T-helper 2 cell treated with Interferon-gamma antibody and Interleukin-4, amounts not matched to agents 100 ng/mL and 5 ng/mL, for 36 hours (primary cell): ENCODE results near the gene LRBA. TPM values are rescaled to one million over a fixed set of nuclear protein-coding genes. Genes with fewer than 3 reads are reported as not detected.

Experiments
- intact Hi-C: fragments of 100-400 bp; cut with micrococcal nuclease; formaldehyde crosslinking; loops from one replicate; pipeline ENCODE4 v1.15.1; 2023
- total RNA-seq: library from RNA; stranded (reverse); gene quantifications from 2 replicates; pipeline ENCODE4 v1.2.3, GENCODE V29; 2022

The LRBA gene
- total RNA-seq, 1 donor from 2014 or later, result 42.4 TPM

DNA sequence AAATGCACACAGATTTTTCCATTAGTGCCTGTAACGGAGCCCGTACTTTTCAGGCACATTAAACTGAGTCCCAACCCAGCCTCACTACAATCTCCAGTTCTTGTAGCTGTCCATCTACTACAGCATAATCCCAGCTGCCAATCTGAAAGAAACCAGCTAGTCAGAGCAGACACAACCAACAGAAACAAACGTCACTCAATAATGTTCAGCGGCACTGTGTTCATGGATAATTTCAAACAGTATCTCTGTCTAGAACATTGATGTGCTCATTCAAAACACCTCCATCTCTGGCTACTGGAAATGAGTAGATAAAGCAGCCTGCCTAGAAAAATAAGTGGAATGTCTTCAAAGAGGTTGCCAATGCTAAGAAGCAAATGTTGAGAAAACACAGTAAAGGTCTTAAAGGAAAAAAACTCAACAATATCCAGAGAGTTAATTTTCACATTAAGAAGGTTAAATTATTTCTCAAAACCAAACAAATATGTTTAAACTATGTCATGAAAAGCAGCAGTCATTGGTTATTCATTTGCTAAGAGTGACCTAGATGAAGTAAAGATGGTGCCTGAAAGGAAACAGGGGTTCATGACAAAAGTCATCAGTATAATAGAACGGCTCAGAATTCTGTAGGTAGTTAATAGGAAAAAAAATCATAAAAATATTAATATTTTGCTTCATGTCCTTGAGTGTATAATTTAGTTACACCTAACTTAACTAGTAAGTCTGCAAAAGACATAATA is 678.2 kb downstream of the LRBA start:
- intact Hi-C loops, result no loop called here

- intact Hi-C loops, result no loop called here
Observed at GRCh38 chr4:150332961-150333360, 682.1 kb downstream of the LRBA start.

DNA sequence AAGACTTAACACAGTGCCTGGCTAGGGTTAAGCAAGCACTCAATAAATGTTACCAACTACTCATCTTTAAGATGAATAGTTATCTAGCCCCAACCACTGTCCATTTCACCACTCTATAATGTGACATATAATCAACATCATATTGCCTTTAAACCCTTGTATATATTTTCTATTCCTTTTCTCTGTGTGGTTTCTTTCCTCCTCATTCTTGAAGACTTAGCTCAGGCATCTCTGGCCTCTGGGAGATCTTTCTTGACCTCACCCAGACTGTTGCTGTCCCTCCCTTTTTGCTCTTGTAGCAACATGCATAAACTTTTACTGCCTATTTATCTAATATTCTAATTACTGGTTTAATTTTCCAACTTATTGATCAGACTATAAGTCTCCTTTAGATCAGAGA is 683.0 kb downstream of the LRBA start:
- intact Hi-C loops, result no loop called here

DNA sequence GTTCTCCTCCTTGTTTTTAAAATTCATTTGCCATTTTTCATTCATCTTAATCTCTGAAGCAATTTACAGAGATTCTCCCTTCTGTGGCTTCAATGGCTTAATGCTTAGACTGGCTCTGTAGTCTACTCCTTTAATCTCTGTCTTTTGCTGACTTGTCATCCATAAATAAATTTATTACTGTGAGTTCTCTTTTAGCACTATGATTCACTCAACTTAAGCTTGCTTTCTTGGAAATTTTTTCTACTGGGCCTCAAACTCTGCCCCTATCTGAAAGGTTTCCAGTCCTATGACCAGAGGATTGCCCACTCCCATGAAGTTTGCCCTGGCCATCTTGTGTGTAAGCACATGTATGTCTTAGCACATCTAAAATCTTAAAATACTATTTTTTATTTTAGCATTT is 685.7 kb downstream of the LRBA start:
- intact Hi-C loops, result no loop called here

DNA sequence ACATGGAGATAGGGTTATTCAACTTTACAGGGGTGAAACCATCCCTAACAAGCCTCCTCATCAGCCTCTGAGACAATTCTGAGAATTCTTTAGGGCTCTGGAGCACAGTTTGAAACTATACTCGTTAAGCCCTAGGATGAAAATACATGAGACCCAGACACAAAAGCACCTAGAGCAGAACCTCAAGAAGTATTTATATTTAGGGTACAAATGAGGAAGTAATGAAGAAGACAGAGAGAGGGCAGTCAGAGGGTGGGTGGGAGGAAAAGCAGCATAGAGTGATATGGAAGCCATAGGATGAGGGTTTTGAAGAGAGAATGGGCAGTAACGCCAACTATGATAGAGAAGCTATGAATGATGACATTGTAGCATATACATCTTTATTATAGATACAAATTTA is 686.6 kb downstream of the LRBA start:
- intact Hi-C loops, result no loop called here

DNA sequence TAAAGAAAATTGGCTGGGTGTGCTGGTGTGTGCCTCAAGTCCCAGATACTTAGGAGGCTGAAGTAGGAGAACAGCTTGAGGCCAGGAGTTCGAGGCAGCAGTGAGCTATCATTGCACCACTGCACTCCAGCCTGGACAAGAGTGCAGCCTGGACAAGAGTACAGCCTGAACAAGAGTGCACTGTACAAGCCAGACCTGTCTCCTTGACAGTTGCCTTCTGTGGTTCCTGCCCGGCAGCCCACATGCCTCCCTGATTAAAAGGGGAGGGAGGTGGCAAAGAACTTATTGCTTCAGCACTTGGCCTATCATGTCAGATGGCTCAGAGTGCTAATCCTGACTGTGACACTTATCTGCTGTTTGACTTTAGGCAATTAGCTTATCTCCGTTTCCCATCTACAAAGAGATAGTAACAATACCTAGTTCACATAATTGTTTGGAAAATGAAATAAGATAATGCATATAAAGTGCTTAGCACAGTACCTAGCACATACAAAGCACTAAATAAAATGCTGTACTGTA is 687.8 kb downstream of the LRBA start:
- intact Hi-C loops, result no loop called here

- intact Hi-C loops, result no loop called here
Observed at GRCh38 chr4:150325872-150326271, 689.2 kb downstream of the LRBA start.

GRCh38 chr4:150323406-150324325 is 691.4 kb downstream of the LRBA start:
- intact Hi-C loops, result no loop called here

GRCh38 chr4:150322646-150323045 is 692.4 kb downstream of the LRBA start:
- intact Hi-C loops, result no loop called here

DNA sequence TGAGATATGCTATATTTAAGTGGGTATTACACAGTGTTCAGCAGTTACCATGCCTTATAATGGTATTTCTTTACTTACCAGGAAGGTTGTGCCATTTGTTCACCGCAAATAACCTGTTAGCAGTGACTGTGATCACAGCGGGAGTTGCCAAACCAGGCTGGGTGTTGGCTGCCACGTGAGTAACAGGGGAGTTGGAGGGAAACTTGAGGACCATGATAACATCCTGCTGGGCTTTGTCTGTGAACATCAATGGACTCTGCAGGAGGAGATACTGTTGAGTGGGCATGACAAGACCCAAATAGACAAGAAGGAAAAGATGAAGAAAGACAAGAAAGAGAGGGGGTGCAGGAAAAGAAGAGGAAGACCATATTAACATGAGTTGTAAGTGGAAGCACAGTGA is 694.0 kb downstream of the LRBA start:
- intact Hi-C loops, result no loop called here

GRCh38 chr4:150318971-150319370 is 696.1 kb downstream of the LRBA start:
- intact Hi-C loops, result no loop called here

DNA sequence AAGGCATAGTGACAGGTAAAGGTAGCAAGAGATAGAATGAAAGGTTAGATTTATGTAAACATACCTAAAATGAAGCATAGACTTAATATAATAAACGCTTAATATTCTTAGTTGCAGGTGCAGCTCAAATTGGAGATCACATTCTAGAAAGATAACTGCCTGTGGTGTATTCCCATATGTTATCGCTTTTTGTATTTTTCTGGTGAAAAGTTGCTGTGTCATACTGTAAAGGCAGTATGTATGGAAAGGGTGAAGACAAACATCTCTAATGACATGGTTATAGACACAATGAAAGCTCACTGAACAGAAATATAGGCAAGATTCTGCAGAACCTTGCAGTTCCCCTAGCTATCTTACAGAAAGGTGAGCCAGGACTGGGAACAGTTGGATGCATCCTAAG is 696.6 kb downstream of the LRBA start:
- intact Hi-C loops, result no loop called here

- intact Hi-C loops, result no loop called here
Observed at GRCh38 chr4:150316332-150317205, 698.5 kb downstream of the LRBA start.

DNA sequence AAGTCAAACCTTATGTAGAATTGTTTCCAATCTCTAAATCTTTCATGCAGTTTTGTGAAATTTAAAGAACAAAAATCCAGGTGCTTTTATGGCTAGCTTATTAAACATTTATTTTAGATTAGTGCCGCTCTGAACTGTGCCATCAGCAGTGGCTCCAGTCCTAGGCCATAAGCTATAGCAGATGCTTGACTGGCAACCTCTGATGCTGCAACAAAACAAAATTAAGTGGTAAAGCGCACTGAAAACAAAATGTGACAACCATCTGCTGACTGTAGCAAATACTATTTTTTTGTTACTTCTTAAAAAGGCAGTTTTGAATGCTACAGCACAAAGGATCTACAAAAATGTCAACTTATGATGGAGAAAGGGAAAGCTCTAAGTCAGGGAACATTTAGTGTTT is 699.4 kb downstream of the LRBA start:
- intact Hi-C loops, result no loop called here

GRCh38 chr4:150315175-150315574 is 699.9 kb downstream of the LRBA start:
- intact Hi-C loops, result no loop called here

DNA sequence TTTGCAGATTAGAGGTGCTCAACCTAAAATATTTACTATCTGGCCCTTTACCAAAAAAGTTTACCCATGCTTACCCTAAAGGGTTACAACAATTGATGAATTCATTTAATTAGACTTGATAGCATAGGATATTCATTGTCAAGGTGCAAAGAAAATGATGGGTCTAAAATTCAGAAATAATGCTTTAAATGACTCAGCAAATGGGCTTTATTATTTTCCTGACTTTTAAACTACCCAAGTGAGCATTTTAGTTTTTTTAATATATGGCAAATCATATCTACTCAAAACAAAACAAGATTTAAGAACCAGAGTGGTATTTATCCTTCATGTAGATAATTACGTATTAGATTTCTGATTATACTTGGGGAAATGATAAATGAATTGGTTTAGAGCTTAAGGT is 701.1 kb downstream of the LRBA start:
- intact Hi-C loops, result no loop called here

- intact Hi-C loops, result no loop called here
Observed at GRCh38 chr4:150310159-150310895, 704.8 kb downstream of the LRBA start.

- intact Hi-C loops, result no loop called here
Observed at GRCh38 chr4:150308824-150309472, 706.1 kb downstream of the LRBA start.

- intact Hi-C loops, result no loop called here
Observed at GRCh38 chr4:150306719-150307118, 708.4 kb downstream of the LRBA start.

DNA sequence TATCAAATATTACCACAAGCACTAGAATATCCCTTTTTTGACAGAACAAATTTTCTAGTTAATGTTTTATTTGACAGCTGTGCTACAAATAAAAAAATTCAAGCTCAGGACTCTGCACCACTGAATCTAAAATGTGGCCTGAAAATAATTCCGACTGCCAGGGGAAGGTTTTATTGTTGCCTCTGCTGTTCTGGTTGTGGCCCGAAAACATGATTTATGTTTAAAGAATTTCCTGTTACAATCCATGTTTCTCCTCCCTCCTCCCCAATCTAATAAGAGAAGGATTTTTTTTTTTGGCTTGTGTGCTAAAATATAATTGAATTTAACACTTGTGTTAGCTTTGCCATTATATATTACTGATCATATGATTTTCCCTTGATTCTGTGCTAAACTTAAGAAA is 709.1 kb downstream of the LRBA start:
- intact Hi-C loops, result no loop called here
